Measurements from ENCODE around the gene HBZ. TPM values are rescaled to one million over a fixed set of nuclear protein-coding genes. Genes with fewer than 3 reads are reported as not detected.

HBZ gene
- total RNA-seq, 1 donor from 2014 or later: not detected

- peak; percentile 26 for TF ChIP-seq CTCF (IDR thresholded peaks at IDR 0.05; ENCODE audit: insufficient read depth, low read length, severe bottlenecking)
- no peak for DNase-seq (ENCODE audit: low read depth)
- FAIRE-seq: no peak
- Histone ChIP-seq H3K36me3 (ENCODE audit: control insufficient read depth, insufficient read depth, low read length) (peaks cover 4% of the 10 kb centered on the region), H3K27me3 (ENCODE audit: control insufficient read depth, insufficient read depth, low read length) (peaks cover 13% of the 10 kb centered on the region), H3K4me3 (ENCODE audit: low read depth, low read length) (peak overlapping the region; percentile 26)
Measured at GRCh38 chr16:180681-181564, 28.5 kb downstream of the HBZ start.

GRCh38 chr16:181565-182021, 29.1 kb downstream of the HBZ start:
- peaks cover 13% of the 10 kb centered on the region for H3K27me3 ChIP-seq (ENCODE audit: control insufficient read depth, insufficient read depth, low read length)
- peak; percentile 24 for DNase-seq (ENCODE audit: low read depth)
- FAIRE-seq: peak; percentile 36
- H3K36me3 ChIP-seq (ENCODE audit: control insufficient read depth, insufficient read depth, low read length): peaks cover 4% of the 10 kb centered on the region
- H3K4me3 ChIP-seq (ENCODE audit: low read depth, low read length): no peak overlapping the region
- TF ChIP-seq CTCF (IDR thresholded peaks at IDR 0.05; ENCODE audit: insufficient read depth, low read length, severe bottlenecking): peak; percentile 97

- no peak for TF ChIP-seq CTCF (IDR thresholded peaks at IDR 0.05; ENCODE audit: insufficient read depth, low read length, severe bottlenecking)
- no peak for FAIRE-seq
- H3K27me3 ChIP-seq (ENCODE audit: control insufficient read depth, insufficient read depth, low read length): peaks cover 4% of the 10 kb centered on the region
- H3K4me3 ChIP-seq (ENCODE audit: low read depth, low read length): no peak overlapping the region
- DNase-seq (ENCODE audit: low read depth): no peak
- peaks cover 7% of the 10 kb centered on the region for H3K36me3 ChIP-seq (ENCODE audit: control insufficient read depth, insufficient read depth, low read length)
Measured at GRCh38 chr16:183005-183404, 30.6 kb downstream of the HBZ start.

GRCh38 chr16:185213-185612, 32.8 kb downstream of the HBZ start:
- FAIRE-seq (no peak), DNase-seq (ENCODE audit: low read depth) (no peak)
- Histone ChIP-seq H3K36me3 (ENCODE audit: control insufficient read depth, insufficient read depth, low read length) (peaks cover 16% of the 10 kb centered on the region), H3K27me3 (ENCODE audit: control insufficient read depth, insufficient read depth, low read length) (no peaks in the 10 kb centered on the region), H3K4me3 (ENCODE audit: low read depth, low read length) (no peak overlapping the region)
- TF ChIP-seq CTCF (IDR thresholded peaks at IDR 0.05; ENCODE audit: insufficient read depth, low read length, severe bottlenecking): no peak

GRCh38 chr16:185691-186090, 33.2 kb downstream of the HBZ start:
- no peak for TF ChIP-seq CTCF (IDR thresholded peaks at IDR 0.05; ENCODE audit: insufficient read depth, low read length, severe bottlenecking)
- H3K27me3 ChIP-seq (ENCODE audit: control insufficient read depth, insufficient read depth, low read length): no peaks in the 10 kb centered on the region
- FAIRE-seq (no peak), DNase-seq (ENCODE audit: low read depth) (no peak)
- H3K36me3 ChIP-seq (ENCODE audit: control insufficient read depth, insufficient read depth, low read length): peaks cover 16% of the 10 kb centered on the region
- H3K4me3 ChIP-seq (ENCODE audit: low read depth, low read length): no peak overlapping the region
